HPDE6-E6E7 (cell line): Measurements from ENCODE around the gene CPB2.

Experiments
- DNase-seq: peaks from one replicate; pipeline ENCODE4 v3.0.0; 2011; ENCODE audit warnings: missing footprints; ENCODE audit errors: extremely low spot score

Gene CPB2, protein sequence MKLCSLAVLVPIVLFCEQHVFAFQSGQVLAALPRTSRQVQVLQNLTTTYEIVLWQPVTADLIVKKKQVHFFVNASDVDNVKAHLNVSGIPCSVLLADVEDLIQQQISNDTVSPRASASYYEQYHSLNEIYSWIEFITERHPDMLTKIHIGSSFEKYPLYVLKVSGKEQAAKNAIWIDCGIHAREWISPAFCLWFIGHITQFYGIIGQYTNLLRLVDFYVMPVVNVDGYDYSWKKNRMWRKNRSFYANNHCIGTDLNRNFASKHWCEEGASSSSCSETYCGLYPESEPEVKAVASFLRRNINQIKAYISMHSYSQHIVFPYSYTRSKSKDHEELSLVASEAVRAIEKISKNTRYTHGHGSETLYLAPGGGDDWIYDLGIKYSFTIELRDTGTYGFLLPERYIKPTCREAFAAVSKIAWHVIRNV

GRCh38 chr13:46104868-46105267 is at the start of gene CPB2:
Gene CPB2, minus strand, starts transcription at chr13:46105033. Its CDS starts 24 bp downstream, at chr13:46105009.
- DNase-seq: no peak

GRCh38 chr13:46154136-46154801 is 49.4 kb upstream of the CPB2 start:
- DNase-seq: no peak

GRCh38 chr13:46152627-46153328 is 47.9 kb upstream of the CPB2 start:
- DNase-seq: no peak

- DNase-seq: no peak
Measured at GRCh38 chr13:46150134-46150693, 45.4 kb upstream of the CPB2 start.

DNA sequence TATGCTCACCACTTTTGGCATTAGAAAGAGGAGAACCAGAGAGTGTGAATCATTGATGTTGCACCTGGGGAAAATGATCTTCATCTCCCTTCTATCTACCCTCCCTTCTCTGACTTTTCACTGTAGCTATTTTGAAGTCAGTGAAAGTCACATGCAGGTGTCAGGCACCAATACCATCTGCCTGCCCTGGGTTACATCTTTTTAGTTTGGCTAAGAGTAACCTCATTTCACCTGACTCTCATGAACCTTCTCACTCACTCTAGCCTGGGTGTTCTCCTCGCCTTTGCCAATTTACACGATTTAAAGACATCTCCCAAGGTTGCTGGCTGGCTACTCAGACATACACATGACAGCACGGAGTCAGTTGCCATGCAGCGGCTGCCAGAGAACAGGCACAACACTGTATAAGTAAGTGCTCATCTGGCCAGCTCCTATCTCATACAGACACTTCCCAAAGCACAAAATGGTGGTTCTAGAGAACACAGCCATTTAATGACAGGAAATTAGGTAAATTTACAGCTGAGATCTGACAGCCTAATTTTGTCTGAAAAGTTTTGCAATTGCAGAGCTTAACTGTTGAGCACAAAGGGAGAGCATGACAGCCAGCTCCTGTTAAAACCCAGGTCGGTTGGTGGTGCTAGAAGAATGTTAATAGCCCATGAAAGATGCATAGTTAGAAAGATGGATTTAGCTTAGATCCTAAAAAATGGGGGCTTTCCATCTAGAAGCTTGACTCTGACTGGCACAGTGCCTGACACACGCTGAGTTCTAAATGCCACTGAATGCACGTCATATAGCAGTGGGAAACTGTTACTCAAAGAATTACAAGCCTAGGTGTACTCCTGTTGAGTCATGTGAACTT is 44.7 kb upstream of the CPB2 start:
- no peak for DNase-seq

DNA sequence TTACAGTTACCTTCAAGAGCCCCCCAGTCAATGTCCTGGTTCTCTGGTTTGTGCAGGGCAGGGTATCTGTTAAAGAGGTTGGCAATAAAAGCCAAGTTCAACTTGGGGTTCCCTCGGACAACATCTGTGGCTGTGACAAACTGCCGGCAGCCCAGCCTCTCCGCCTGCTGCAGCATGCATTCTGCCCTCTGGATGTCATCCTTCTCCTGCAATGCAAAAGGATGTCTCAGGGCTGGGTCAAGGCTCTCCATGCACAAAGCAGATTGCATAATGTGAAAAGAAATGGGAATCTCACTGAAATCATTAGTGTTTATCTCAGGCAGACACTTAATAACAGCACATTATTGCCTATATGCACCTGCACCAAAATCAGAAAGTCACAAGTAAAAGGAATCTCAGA is 42.1 kb upstream of the CPB2 start:
- DNase-seq: peak; percentile 4

- no peak for DNase-seq
Measured at GRCh38 chr13:46145950-46146349, 41.1 kb upstream of the CPB2 start.

GRCh38 chr13:46145135-46145534 is 40.3 kb upstream of the CPB2 start:
- DNase-seq: no peak

- DNase-seq: no peak
Measured at GRCh38 chr13:46143184-46143701, 38.4 kb upstream of the CPB2 start.

- no peak for DNase-seq
Measured at GRCh38 chr13:46142776-46143175, 37.9 kb upstream of the CPB2 start.

DNA sequence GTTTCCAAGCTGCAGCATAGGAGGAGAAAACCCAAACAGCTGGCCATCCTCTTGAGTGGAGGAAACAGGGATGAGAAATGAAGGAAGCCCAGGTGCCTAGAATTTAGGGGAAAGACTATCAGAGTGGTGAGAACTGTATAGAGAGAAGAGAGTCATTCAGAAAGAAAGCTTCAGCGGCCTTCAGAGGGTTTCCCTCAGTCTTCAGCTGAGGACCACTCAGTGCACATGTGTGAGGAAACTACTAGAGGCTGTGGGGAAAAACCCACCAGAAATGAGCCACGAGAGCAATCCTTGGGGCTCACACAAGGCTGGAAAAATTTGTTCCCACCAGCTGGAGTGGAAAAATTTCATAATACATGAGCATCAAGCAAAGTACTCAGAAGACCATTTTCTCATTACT is 35.2 kb upstream of the CPB2 start:
- no peak for DNase-seq

GRCh38 chr13:46137627-46138317 is 32.9 kb upstream of the CPB2 start:
- no peak for DNase-seq

- DNase-seq: no peak
Measured at GRCh38 chr13:46136688-46137087, 31.9 kb upstream of the CPB2 start.

DNA sequence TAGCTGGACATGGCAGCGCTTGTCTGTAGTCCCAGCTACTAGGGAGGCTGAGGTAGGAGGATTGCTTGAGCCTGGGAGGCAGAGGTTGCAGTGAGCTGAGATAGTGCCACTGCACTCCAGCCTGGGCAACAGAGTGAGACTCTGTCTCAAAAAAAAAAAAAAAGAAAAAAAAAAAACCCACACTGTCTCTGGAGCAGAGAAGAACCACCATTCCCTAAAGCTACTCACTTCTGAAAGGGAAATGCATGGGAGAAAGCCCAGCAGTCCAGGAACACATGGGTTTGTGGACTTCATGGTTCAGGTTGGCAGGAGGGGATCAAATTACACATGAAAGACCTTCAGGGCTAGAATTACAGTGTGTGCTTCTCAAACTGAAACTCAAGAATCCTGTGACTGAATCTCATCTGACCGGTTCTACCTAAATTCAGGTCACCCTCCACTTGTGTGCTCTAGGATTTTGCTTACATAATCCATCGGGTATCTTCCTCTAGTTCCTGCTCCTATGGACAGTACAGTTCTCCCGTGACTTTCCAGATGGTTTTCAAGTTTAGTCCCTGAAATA is 30.2 kb upstream of the CPB2 start:
- peak; percentile 61 for DNase-seq

DNA sequence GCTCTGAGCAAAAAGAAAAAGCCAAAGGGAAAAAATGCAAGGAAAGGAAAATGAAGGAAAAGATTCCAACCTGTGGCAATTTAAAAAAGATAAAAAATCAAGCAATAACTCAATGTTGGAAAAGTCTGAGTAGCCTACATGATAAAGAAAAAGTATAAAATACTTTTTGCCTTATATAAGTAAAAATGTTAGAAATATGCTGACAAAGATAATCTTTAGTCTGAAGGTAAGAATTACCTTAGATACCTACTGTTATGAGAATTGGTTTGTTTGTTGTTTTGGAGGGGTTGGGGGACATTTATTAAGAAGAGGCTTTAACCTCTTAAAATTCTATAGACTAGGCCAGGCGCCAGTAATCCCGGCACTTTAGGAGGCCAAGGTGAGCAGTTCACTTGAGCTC is 29.7 kb upstream of the CPB2 start:
- DNase-seq: no peak

DNA sequence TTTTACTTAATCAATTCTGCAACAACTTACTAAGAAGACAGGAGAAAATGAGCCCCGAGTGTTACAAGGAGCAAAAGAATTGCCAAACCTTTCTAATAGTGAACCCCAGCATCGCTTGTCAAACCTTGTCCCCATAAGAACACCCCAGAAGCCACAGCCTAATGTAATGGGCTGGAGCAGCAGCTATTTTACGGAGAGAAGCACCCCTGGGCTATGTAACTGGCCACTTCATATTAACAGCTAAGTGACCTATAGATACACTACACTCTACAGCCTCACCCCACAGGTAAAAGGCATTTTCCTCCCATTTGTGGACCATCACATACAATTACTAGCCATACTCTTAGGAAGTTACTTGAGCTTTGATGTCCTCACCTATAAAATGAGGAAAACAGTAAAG is 27.3 kb upstream of the CPB2 start:
- DNase-seq: no peak

GRCh38 chr13:46131705-46132104 is 26.9 kb upstream of the CPB2 start:
- DNase-seq: no peak

- DNase-seq: no peak
Measured at GRCh38 chr13:46129955-46130618, 25.3 kb upstream of the CPB2 start.

DNA sequence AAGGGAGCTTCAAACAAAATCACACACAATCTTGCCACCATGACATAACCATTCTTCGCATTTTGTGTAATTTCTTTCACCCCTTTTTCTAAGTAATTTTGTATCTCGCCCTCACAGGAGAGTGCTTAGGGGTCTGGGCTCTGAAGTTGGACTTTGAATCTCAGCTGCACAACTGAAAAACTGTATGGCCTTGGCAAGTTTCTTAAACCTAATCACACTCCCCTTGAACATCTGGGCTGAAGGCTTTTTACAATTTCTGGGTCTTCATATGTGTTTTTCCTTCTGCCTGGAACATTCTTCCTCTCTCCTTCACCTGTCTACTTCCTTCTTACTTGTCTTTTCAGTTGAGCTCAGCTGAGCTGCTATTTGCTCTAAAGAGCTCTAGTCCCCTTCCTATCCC is 24.3 kb upstream of the CPB2 start:
- no peak for DNase-seq
